Limb (tissue), 2 donors: Measurements from ENCODE around the gene USP28.
A peak's percentile ranks its signal among the peaks of the same experiment; 100 is the strongest.
"Not testable (repeated sequence)": the region's sequence is repeated elsewhere in the genome, so short reads cannot be mapped to it uniquely, and the experiment has no call there.

Source experiments
- DNase-seq, 2 donors: peaks; one replicate each; pipeline ENCODE4 v3.0.0-alpha.2; 2016; ENCODE audit errors: extremely low spot score in 2 of 2

USP28 gene

GRCh38 chr11:113835306-113835705 lies 40.1 kb downstream of the USP28 start:
- DNase-seq = no peak

- DNase-seq = no peak
These were observed 42.2 kb downstream of the USP28 start for GRCh38 chr11:113833151-113833550.

GRCh38 chr11:113831314-113831713 lies 44.1 kb downstream of the USP28 start:
- DNase-seq = no peak

- DNase-seq = no peak
These were observed 45.6 kb downstream of the USP28 start for GRCh38 chr11:113829751-113830150.

- no peak for DNase-seq
These were observed 47.2 kb downstream of the USP28 start for GRCh38 chr11:113828191-113828590.

- no peak for DNase-seq
These were observed 47.9 kb downstream of the USP28 start for GRCh38 chr11:113827477-113827876.

- no peak for DNase-seq
These were observed 56.9 kb downstream of the USP28 start for GRCh38 chr11:113818426-113818825.

GRCh38 chr11:113817626-113818025 lies 57.7 kb downstream of the USP28 start:
- DNase-seq = no peak

GRCh38 chr11:113817162-113817561 lies 58.2 kb downstream of the USP28 start:
- DNase-seq = no peak

- no peak for DNase-seq
These were observed 61.2 kb downstream of the USP28 start for GRCh38 chr11:113814181-113814580.

GRCh38 chr11:113808931-113809330 lies 66.4 kb downstream of the USP28 start:
- no peak for DNase-seq

GRCh38 chr11:113806406-113806805 lies 69.0 kb downstream of the USP28 start:
- DNase-seq = no peak

- no peak for DNase-seq
These were observed 69.7 kb downstream of the USP28 start for GRCh38 chr11:113805640-113806039.

GRCh38 chr11:113802621-113803020 lies 72.8 kb downstream of the USP28 start:
- DNase-seq = no peak

GRCh38 chr11:113796663-113797259 lies 78.6 kb downstream of the USP28 start:
- peak in 1 of 2 donors; percentile 53 for DNase-seq

- DNase-seq = no peak
These were observed 85.6 kb downstream of the USP28 start for GRCh38 chr11:113789675-113790320.

- DNase-seq = not testable (repeated sequence)
These were observed 86.4 kb downstream of the USP28 start for GRCh38 chr11:113789016-113789415.

- no peak for DNase-seq
These were observed 93.2 kb downstream of the USP28 start for GRCh38 chr11:113782134-113782533.

- no peak for DNase-seq
These were observed 93.7 kb downstream of the USP28 start for GRCh38 chr11:113781682-113782081.

GRCh38 chr11:113779496-113779895 lies 95.9 kb downstream of the USP28 start, which contains the start of gene CLDN25:
CLDN25 (plus strand) TSS chr11:113779796; CDS start chr11:113779796, 0 bp downstream.
- DNase-seq = no peak

GRCh38 chr11:113778111-113778910 lies 97.1 kb downstream of the USP28 start:
- DNase-seq = peak in 1 of 2 donors; percentile 20

GRCh38 chr11:113774174-113774503 lies 101.2 kb downstream of the USP28 start:
- no peak for DNase-seq
